ENCODE results near the gene MARS2. TPM values are rescaled to one million over a fixed set of nuclear protein-coding genes. Genes with fewer than 3 reads are reported as not detected.
A peak's percentile ranks its signal among the peaks of the same experiment; 100 is the strongest.

MARS2 gene
- total RNA-seq, 1 experiment from 2014 or later, result 14.4 TPM

DNA sequence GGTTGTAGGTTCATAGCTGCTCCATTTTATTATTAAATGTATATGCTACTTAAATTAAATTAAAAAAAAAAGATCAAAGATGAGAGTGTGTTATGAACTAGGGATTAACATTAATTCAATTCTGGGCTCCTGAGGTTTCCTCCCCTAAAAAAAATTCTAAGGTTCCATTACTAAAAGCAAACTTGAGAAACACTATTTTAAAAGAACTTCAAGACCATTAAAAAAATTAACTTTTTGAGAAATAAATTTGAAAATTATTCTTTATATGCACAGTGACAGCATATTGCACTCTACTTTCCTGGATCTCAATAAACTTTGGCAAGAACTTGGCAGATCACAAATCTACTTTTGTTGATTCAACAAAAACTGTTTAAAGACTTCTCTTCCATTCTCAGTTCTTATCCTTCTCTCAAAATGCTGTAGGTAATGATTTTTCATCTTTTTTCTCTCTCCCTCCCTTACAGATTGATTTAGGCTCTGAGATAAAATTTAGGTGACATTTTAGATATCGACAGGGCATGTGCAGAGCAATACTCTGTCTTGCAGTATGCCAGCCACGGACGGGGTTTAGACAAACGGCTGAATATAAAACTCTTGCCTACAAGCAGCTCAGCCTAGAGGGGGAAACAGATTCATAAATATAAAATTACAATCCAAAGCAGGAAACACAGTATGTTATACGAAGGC, 592 bp upstream of the MARS2 start:
- H3K27ac ChIP-seq (ENCODE audit: low read depth, low read length), result peak overlapping the region; percentile 52; the same call in 1 of the 2 replicates
- DNase-seq (ENCODE audit: low read depth, low spot score) (no peak), ATAC-seq (peak; percentile 60)
- H3K9me2 ChIP-seq (ENCODE audit: insufficient read depth), result no peaks in the 10 kb centered on the region
- RAD21 ChIA-PET (ENCODE audit: low non-redundant PET in 1 of 2, low total read pairs in 2 of 2, uncharacterized antibody in 2 of 2, unreplicated experiment in 2 of 2), result no interaction called here
- CTCF ChIA-PET, result interaction anchor here (1.5 kb wide), 1 partner anchor 75 kb away, joined by 3 read pairs; no protein-coding TSS in a partner anchor
- peak overlapping the region; percentile 64 for H3K9ac ChIP-seq (ENCODE audit: low read length)
- H3K79me2 ChIP-seq (ENCODE audit: insufficient read depth, low read length), result peaks cover 41% of the 10 kb centered on the region
- H4K20me1 ChIP-seq (ENCODE audit: insufficient read depth), result peaks cover 14% of the 10 kb centered on the region; the same call in 1 of the 2 replicates
- BruUV-seq (replicated peaks), result TSS peak; percentile 97
- H2AFZ ChIP-seq (ENCODE audit: low read depth, low read length, poor library complexity, severe bottlenecking), result peak overlapping the region; percentile 90
- H3K9me3 ChIP-seq (ENCODE audit: control insufficient read depth in 1 of 2, insufficient read depth in 1 of 2, low read depth in 1 of 2, low read length in 2 of 2), result no peaks in the 10 kb centered on the region
- H3K27me3 ChIP-seq (ENCODE audit: insufficient read depth, low read length), result no peaks in the 10 kb centered on the region
- peak overlapping the region; percentile 81 for H3K4me2 ChIP-seq (ENCODE audit: low read length)
- H3K4me3 ChIP-seq (replicated peaks in 1 of 2; ENCODE audit: low read depth in 1 of 2, low read length in 2 of 2), result peak overlapping the region; percentile 55 to 89
- intact Hi-C loops (cut with micrococcal nuclease), result loop anchor here (10.0 kb wide), 2 partner anchors 200 to 590 kb away; partner anchors contain the start of gene HSPE1
- POLR2A ChIA-PET, result interaction anchor here (0.6 to 1.2 kb wide), 4 partner anchors 11 to 293 kb away, joined by 3 to 4 read pairs (median 4); partner anchors contain the start of genes HSPD1 and HSPE1
- peaks cover 0 to 7% of the 10 kb centered on the region in 2 experiments; a peak in 1 of 4 replicates for H3K36me3 ChIP-seq (ENCODE audit: control insufficient read depth in 1 of 2, insufficient read depth in 2 of 2, low read length in 2 of 2)
- TF ChIP-seq SP1 (IDR thresholded peaks at IDR 0.05; ENCODE audit: low read depth), result peak; percentile 23; the same call in 1 of the 2 replicates
- no peak for TF ChIP-seq SIN3A (IDR thresholded peaks at IDR 0.05; ENCODE audit: low read depth)
- 0 out of 2 replicates have a peak, but pooled peaks have one; percentile 11 for TF ChIP-seq FOSL1 (IDR thresholded peaks at IDR 0.05; ENCODE audit: low read depth)
- peaks cover 11 to 19% of the 10 kb centered on the region in 2 experiments; a peak in 3 of 4 replicates for H3K4me1 ChIP-seq (ENCODE audit: control insufficient read depth in 1 of 2, insufficient read depth in 2 of 2, low read length in 2 of 2)

GRCh38 chr2:197705912-197706838, 1.0 kb downstream of the MARS2 start:
- H2AFZ ChIP-seq (ENCODE audit: low read depth, low read length, poor library complexity, severe bottlenecking), result no peak overlapping the region
- DNase-seq (ENCODE audit: low read depth, low spot score) (no peak), ATAC-seq (0 out of 2 replicates have a peak, but pooled peaks have one; percentile 3)
- H3K4me2 ChIP-seq (ENCODE audit: low read length), result peak overlapping the region; percentile 85
- H3K79me2 ChIP-seq (ENCODE audit: insufficient read depth, low read length), result peaks cover 54% of the 10 kb centered on the region
- peaks cover 0 to 7% of the 10 kb centered on the region in 2 experiments; a peak in 1 of 4 replicates for H3K36me3 ChIP-seq (ENCODE audit: control insufficient read depth in 1 of 2, insufficient read depth in 2 of 2, low read length in 2 of 2)
- H3K4me3 ChIP-seq (replicated peaks in 1 of 2; ENCODE audit: low read depth in 1 of 2, low read length in 2 of 2), result peak overlapping the region; percentile 78 to 89
- H3K4me1 ChIP-seq (ENCODE audit: control insufficient read depth in 1 of 2, insufficient read depth in 2 of 2, low read length in 2 of 2), result peaks cover 11 to 19% of the 10 kb centered on the region in 2 experiments; a peak in 3 of 4 replicates
- ChIA-PET RAD21 (ENCODE audit: low non-redundant PET in 1 of 2, low total read pairs in 2 of 2, uncharacterized antibody in 2 of 2, unreplicated experiment in 2 of 2) (no interaction called here), CTCF (interaction anchor here (1.5 kb wide), 1 partner anchor 74 kb away, joined by 3 read pairs; no protein-coding TSS in a partner anchor), POLR2A (no interaction called here)
- H3K9ac ChIP-seq (ENCODE audit: low read length), result peak overlapping the region; percentile 84
- H4K20me1 ChIP-seq (ENCODE audit: insufficient read depth), result peaks cover 14% of the 10 kb centered on the region; the same call in 1 of the 2 replicates
- H3K9me3 ChIP-seq (ENCODE audit: control insufficient read depth in 1 of 2, insufficient read depth in 1 of 2, low read depth in 1 of 2, low read length in 2 of 2), result no peaks in the 10 kb centered on the region
- no TSS peak for BruUV-seq (replicated peaks)
- peak overlapping the region; percentile 66 for H3K27ac ChIP-seq (ENCODE audit: low read depth, low read length)
- no peaks in the 10 kb centered on the region for H3K27me3 ChIP-seq (ENCODE audit: insufficient read depth, low read length)
- intact Hi-C loops (cut with micrococcal nuclease), result loop anchor here (10.0 kb wide), 2 partner anchors 201 to 589 kb away; partner anchors contain the start of gene HSPE1
- no peaks in the 10 kb centered on the region for H3K9me2 ChIP-seq (ENCODE audit: insufficient read depth)
- TF ChIP-seq SRF (IDR thresholded peaks at IDR 0.05; ENCODE audit: low read depth) (no peak), EZH2 (IDR thresholded peaks at IDR 0.05) (no peak), POLR2AphosphoS5 (IDR thresholded peaks at IDR 0.05; ENCODE audit: low read depth, low read length) (no peak), CTCF (IDR thresholded peaks at IDR 0.05 in 2 of 3, conservative IDR thresholded peaks at IDR 0.05 in 1 of 3; ENCODE audit: borderline replicate concordance in 1 of 3, insufficient read depth in 1 of 3, low read depth in 2 of 3, low read length in 2 of 3) (no peak), EZH2phosphoT487 (IDR thresholded peaks at IDR 0.05; ENCODE audit: borderline replicate concordance) (no peak), ZFX (IDR thresholded peaks at IDR 0.05) (no peak), TCF7L2 (IDR thresholded peaks at IDR 0.05; ENCODE audit: borderline replicate concordance, extremely low read depth, insufficient read depth, insufficient read length) (no peak), RAD21 (IDR thresholded peaks at IDR 0.05; ENCODE audit: low read depth) (no peak), ATF3 (IDR thresholded peaks at IDR 0.05) (no peak), SP1 (IDR thresholded peaks at IDR 0.05; ENCODE audit: low read depth) (no peak), FOSL1 (IDR thresholded peaks at IDR 0.05; ENCODE audit: low read depth) (no peak), ZNF274 (IDR thresholded peaks at IDR 0.05; ENCODE audit: low read depth, low read length) (no peak), ELF1 (IDR thresholded peaks at IDR 0.05; ENCODE audit: borderline replicate concordance, low read depth) (no peak)
